Measurements from ENCODE around the gene MYO15B.

The MYO15B gene

GRCh38 chr17:75557075-75557851, 30.3 kb upstream of the MYO15B start:
- no peaks in the 10 kb centered on the region for H3F3A ChIP-seq (ENCODE audit: insufficient read depth, low read length)
- H3K27me3 ChIP-seq (replicated peaks; ENCODE audit: insufficient read depth, low read length) = no peaks in the 10 kb centered on the region
- H3K9me3 ChIP-seq (replicated peaks; ENCODE audit: insufficient read depth, low read length) = no peaks in the 10 kb centered on the region
- no peaks in the 10 kb centered on the region for H3K79me2 ChIP-seq (ENCODE audit: low read length)
- H3K36me3 ChIP-seq (replicated peaks; ENCODE audit: insufficient read depth, low read length) = no peaks in the 10 kb centered on the region
- H2AFZ ChIP-seq (ENCODE audit: low read length) = no peak overlapping the region
- no peak overlapping the region for H3K27ac ChIP-seq (ENCODE audit: low read length)
- no peak overlapping the region for H3K4me3 ChIP-seq (ENCODE audit: low read length)
- H3K4me2 ChIP-seq (ENCODE audit: low read depth, low read length) = no peak overlapping the region
- TF ChIP-seq EZH2 (optimal IDR thresholded peaks at IDR 0.05; ENCODE audit: low read depth, low read length) (no peak), EZH2phosphoT487 (IDR thresholded peaks at IDR 0.05; ENCODE audit: low read length) (no peak)
- TF ChIP-seq, protein P1, sequence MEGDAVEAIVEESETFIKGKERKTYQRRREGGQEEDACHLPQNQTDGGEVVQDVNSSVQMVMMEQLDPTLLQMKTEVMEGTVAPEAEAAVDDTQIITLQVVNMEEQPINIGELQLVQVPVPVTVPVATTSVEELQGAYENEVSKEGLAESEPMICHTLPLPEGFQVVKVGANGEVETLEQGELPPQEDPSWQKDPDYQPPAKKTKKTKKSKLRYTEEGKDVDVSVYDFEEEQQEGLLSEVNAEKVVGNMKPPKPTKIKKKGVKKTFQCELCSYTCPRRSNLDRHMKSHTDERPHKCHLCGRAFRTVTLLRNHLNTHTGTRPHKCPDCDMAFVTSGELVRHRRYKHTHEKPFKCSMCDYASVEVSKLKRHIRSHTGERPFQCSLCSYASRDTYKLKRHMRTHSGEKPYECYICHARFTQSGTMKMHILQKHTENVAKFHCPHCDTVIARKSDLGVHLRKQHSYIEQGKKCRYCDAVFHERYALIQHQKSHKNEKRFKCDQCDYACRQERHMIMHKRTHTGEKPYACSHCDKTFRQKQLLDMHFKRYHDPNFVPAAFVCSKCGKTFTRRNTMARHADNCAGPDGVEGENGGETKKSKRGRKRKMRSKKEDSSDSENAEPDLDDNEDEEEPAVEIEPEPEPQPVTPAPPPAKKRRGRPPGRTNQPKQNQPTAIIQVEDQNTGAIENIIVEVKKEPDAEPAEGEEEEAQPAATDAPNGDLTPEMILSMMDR (IDR thresholded peaks at IDR 0.05; ENCODE audit: low read length) = no peak
- H4K20me1 ChIP-seq (ENCODE audit: insufficient read depth, low read length) = no peaks in the 10 kb centered on the region
- DNase-seq = no peak
- no peaks in the 10 kb centered on the region for H3K4me1 ChIP-seq (ENCODE audit: low read length)
- no peak overlapping the region for H3K9ac ChIP-seq (ENCODE audit: low read length)
- no peaks in the 10 kb centered on the region for H3K9me2 ChIP-seq (replicated peaks; ENCODE audit: insufficient read depth, low read length)

DNA sequence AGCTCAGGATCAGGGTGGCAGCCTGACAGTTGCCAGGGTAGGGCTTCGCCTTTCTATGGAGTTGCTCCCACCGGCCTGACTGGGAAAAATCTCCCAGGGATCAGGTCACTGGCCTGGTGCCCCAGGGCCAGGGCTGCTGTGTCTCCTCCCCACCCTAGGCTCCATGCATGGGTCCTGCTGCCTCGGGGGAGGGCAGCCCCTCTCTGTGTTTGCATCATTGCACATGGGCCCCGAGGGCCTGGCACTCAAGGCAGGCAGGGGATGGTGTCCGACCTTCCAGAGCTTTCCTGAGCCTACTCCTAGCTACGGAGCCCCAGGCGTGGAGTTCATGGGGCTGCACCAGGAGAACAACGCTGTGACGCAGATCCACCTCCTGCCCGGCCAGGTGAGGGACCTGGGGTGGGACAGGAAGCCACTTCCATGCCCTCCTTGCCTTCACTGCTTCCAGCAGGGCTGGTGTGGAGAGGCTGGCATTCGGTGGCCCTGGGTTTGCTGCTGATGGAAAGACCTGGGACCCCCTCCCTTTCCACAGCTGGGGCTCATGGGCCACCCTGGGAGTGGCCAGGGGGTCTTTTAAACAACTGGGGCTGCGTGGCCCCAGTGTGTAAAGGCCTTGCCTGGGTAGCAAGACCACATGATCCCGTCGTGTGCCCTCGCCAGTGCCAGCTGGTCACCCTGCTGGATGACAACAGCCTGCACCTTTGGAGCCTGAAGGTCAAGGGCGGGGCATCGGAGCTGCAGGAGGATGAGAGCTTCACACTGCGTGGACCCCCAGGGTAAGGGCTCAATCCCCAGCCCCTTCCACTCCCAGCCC, 29.5 kb upstream of the MYO15B start:
- H2AFZ ChIP-seq (ENCODE audit: low read length) = no peak overlapping the region
- TF ChIP-seq, protein P1 (IDR thresholded peaks at IDR 0.05; ENCODE audit: low read length) = no peak
- TF ChIP-seq EZH2phosphoT487 (IDR thresholded peaks at IDR 0.05; ENCODE audit: low read length) = no peak
- no peak for TF ChIP-seq EZH2 (optimal IDR thresholded peaks at IDR 0.05; ENCODE audit: low read depth, low read length)
- H3K4me3 ChIP-seq (ENCODE audit: low read length) = no peak overlapping the region
- H3K27me3 ChIP-seq (replicated peaks; ENCODE audit: insufficient read depth, low read length) = no peaks in the 10 kb centered on the region
- no peaks in the 10 kb centered on the region for H3K79me2 ChIP-seq (ENCODE audit: low read length)
- no peaks in the 10 kb centered on the region for H3K4me1 ChIP-seq (ENCODE audit: low read length)
- H3K9ac ChIP-seq (ENCODE audit: low read length) = no peak overlapping the region
- H3F3A ChIP-seq (ENCODE audit: insufficient read depth, low read length) = no peaks in the 10 kb centered on the region
- H3K9me2 ChIP-seq (replicated peaks; ENCODE audit: insufficient read depth, low read length) = no peaks in the 10 kb centered on the region
- DNase-seq = no peak
- no peaks in the 10 kb centered on the region for H3K36me3 ChIP-seq (replicated peaks; ENCODE audit: insufficient read depth, low read length)
- H3K4me2 ChIP-seq (ENCODE audit: low read depth, low read length) = no peak overlapping the region
- H3K27ac ChIP-seq (ENCODE audit: low read length) = no peak overlapping the region
- no peaks in the 10 kb centered on the region for H4K20me1 ChIP-seq (ENCODE audit: insufficient read depth, low read length)
- H3K9me3 ChIP-seq (replicated peaks; ENCODE audit: insufficient read depth, low read length) = no peaks in the 10 kb centered on the region

DNA sequence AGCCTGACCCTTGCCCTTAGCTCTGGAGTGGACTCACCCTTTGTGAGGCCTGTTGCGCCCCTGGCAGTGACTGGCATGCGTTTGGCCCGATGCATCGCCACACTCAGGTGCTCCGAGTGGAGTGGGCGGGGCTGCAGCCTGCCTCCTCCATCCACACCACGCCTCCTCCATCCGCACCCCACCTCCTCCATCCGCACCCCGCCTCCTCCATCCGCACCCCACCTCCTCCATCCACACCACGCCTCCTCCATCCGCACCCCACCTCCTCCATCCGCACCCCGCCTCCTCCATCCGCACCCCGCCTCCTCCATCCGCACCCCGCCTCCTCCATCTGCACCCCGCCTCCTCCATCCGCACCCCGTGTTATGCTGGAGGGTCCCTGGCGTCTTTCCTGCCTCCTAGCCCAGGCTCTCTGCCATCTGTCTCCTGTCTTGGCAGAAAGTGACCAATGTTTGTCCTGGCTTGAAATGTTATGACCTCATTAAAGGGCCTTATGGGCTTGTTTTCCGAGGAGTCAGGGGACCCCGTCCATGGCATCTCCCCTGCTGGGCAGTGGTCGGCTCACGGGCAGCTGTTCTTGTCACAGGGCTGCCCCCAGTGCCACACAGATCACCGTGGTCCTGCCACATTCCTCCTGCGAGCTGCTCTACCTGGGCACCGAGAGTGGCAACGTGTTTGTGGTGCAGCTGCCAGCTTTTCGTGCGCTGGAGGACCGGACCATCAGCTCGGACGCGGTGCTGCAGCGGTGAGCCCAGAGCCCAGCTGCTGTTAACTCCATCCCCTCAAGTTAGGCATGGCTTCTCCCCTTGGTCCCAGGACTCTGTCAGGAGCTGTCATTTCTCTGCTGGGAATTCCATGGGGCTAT, 28.7 kb upstream of the MYO15B start:
- Histone ChIP-seq H3F3A (ENCODE audit: insufficient read depth, low read length) (no peaks in the 10 kb centered on the region), H3K4me1 (ENCODE audit: low read length) (no peaks in the 10 kb centered on the region), H3K4me3 (ENCODE audit: low read length) (no peak overlapping the region), H2AFZ (ENCODE audit: low read length) (no peak overlapping the region), H3K9me3 (replicated peaks; ENCODE audit: insufficient read depth, low read length) (no peaks in the 10 kb centered on the region), H3K9me2 (replicated peaks; ENCODE audit: insufficient read depth, low read length) (no peaks in the 10 kb centered on the region), H3K27ac (ENCODE audit: low read length) (no peak overlapping the region), H3K79me2 (ENCODE audit: low read length) (no peaks in the 10 kb centered on the region), H3K4me2 (ENCODE audit: low read depth, low read length) (no peak overlapping the region), H3K9ac (ENCODE audit: low read length) (no peak overlapping the region), H3K36me3 (replicated peaks; ENCODE audit: insufficient read depth, low read length) (no peaks in the 10 kb centered on the region), H3K27me3 (replicated peaks; ENCODE audit: insufficient read depth, low read length) (no peaks in the 10 kb centered on the region), H4K20me1 (ENCODE audit: insufficient read depth, low read length) (no peaks in the 10 kb centered on the region)
- TF ChIP-seq, protein P1 (IDR thresholded peaks at IDR 0.05; ENCODE audit: low read length) = no peak
- no peak for TF ChIP-seq EZH2 (optimal IDR thresholded peaks at IDR 0.05; ENCODE audit: low read depth, low read length)
- TF ChIP-seq EZH2phosphoT487 (IDR thresholded peaks at IDR 0.05; ENCODE audit: low read length) = no peak
- DNase-seq = no peak

All from MM.1S (cell line).